ENCODE data around the gene RFTN1.

RFTN1 gene

GRCh38 chr3:16427103-16427965, 86.2 kb downstream of the RFTN1 start:
- DNase-seq, result no peak

- no peak for DNase-seq
Observed at GRCh38 chr3:16426665-16427064, 86.8 kb downstream of the RFTN1 start.

DNA sequence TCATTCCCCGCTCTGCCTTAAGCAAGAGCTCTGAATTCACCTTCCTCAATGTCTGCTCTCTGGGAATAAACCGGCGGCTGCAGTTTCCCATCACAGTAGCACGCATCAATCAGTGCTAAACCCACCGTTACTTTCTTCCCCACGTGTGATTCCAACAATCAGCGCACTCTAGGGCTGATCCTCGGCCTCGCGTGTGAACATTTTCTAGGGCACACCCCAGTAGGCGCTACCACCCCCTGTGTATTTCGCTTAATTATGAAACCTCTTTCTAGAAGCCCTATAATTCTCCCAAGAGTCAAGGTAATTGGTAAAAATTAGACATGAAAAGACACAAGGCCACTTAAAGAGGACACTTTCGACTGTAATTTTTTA, 87.5 kb downstream of the RFTN1 start:
- no peak for DNase-seq

- DNase-seq, result no peak
Observed at GRCh38 chr3:16425398-16426028, 88.0 kb downstream of the RFTN1 start.

DNA sequence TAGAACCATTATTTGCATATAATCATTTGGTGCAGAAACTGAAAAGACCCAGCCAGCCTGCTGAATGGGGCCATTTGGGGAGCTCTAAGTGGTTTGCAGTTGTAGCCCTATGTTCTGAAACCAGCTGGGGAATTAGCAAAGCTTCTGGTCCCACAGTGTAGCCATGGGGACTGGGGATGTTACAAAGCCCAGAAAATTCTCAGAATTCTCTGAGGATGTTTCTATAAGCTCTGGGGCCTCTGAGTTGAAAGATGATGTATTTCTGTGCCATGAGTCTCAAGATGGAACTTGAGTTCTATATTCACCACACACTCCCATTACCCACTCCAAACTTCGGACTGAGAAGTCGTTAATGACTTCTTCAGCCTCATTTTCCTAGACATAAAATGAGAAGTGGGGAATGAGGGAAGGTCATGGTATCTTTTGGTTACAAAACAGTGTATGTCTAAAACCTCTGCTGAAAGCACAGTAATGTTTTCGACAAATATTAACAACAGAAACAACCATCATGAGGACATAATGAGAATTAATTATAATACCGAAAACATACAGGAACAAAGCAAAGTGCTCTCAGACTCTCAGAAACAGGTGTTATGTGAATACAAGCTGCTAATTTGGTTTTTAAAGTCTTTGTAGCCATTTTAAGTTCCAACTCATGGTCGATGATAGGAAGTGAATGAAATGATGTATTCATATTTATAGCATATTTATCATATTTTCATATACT, 89.4 kb downstream of the RFTN1 start:
- no peak for DNase-seq

DNA sequence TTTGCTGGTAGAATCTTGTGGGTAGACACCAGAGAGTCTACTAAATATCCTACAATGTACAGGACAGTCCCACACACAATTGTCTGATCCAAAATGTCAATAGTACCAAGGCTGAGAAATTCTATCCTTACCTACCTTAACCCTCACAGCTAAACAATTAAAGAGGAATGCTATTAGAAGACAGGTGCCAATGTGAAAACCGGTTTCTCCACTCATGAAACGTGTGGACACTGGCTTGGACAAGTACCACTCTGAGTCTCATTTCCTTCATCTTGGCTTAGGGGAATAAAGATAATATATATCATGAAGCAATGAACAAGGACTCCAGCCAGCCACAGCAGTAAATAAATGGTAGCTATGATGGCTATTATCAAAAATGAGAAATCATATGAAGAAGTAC, 90.2 kb downstream of the RFTN1 start:
- DNase-seq, result peak; percentile 57

DNA sequence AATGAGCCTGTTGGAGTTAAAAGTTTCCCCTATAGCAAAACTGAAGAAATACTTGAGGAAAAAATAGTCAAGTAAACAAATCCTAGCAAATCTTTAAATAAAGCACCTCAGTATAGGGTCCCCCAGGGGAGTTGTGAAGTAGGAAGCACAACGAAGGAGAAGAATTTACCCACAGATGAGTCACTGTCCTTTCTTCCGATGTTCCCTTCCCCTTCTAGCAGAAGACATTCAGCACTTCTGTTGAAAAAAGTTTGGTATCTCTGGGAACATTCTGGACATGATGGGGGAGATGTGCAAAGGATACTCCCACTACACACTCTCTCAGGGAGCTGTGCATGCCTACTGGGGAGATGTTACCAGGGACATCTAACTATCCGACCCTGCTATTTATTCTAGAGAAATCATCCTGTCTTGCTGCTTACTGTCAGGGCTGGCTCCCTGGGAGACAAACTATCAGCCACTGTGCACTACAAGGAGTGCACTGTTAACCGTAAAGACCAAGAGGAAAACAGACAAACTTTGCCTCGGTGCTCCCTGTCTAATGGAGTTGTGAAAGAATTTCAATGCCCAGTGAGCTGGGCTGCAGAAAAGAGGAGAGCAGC, 93.8 kb downstream of the RFTN1 start:
- DNase-seq, result no peak

DNA sequence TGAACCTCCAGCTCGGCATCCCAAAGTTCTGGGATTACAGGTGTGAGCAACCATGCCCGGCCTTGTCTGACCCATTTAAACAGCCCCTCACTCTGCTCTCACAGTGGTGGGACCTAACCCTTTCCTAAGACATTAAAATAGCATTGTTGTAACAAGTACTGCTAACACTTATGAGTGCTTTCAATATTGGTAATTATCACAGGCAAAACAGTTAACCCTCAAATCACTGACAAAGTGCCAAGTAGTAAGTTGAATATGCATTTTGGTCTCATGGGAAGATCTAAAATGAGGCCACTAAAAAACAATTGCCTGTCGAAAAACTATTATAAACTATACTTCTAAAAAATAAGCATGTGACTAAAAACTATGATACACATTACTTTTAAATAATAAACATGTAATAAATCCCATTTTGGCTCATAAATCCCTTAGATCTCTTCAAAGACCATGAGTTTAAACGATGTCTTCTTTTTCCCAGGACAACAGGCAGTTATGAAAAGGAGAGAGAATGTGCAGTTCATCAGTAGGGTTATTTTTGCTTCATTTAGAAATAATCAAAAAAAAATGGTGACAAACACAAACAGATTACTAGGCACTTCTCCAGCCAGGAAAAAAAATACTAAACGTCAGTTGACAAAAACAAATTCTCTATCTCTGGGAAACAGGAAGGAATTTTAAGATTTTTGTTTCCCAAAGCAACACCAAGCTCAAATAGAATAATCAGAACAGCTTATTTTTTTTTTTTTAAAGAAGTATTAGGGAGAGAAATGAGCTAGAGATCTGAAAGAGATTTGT, 95.4 kb downstream of the RFTN1 start:
- DNase-seq, result no peak

GRCh38 chr3:16415911-16416476, 97.5 kb downstream of the RFTN1 start:
- DNase-seq, result no peak

DNA sequence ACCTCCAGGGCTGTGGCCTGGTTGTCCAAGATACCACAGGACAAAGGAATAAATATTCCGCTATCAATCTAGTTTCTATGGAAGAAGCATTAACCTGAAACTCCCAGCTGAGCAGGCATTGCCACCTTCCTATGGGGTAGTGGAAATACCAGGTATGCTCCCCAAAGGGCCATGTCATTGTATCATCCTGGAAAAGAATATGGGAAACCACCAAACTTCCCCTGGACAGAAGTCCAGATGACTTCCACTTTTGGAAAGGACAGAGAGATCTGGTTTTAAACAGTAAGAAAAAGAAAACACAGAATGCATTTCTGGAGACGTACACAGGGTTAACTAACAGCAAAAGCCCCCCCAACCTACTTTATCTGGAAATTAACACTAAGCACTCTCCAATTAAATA, 100.2 kb downstream of the RFTN1 start:
- DNase-seq, result no peak

GRCh38 chr3:16412192-16412800, 101.2 kb downstream of the RFTN1 start:
- no peak for DNase-seq

DNA sequence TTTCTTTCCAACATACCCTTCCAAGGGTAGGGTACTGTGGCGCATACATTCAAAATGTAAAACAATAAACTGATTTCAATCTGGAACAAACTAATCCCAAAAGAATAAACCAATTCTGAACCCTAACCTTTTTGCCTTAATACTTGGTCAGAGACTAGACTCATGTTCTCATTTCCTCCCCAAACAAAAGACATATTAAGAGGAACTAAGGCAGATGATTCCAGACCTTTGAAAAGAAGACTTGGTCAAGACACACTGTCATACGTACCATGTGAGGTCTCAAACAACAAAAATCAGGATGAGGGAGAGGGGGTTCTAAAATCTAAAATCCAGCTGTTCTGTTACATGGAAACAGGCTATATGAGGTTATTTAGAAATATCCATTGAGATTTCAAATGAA, 102.1 kb downstream of the RFTN1 start:
- DNase-seq, result no peak

DNA sequence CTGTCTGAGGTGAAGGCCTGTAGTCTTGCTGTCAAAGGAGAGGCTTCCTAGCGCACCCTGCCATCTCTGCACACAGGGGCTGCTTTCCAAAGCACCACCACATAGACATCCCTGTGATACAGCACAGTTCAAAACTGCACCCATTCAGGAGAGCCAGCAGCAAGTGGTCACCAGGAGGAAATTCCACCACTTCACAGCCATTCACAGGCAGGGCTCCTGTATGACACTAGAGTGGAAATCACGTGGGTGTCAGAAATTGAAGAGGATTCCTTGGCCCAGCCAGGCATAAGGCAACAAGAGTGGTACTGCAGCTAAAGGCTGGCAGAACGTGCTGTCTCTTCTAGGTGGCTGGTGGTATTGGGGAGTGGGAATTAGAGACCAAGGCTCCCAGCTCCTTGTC, 102.8 kb downstream of the RFTN1 start:
- DNase-seq, result no peak

- DNase-seq, result no peak
Observed at GRCh38 chr3:16409032-16409431, 104.5 kb downstream of the RFTN1 start.

GRCh38 chr3:16407366-16407765, 106.1 kb downstream of the RFTN1 start:
- no peak for DNase-seq

DNA sequence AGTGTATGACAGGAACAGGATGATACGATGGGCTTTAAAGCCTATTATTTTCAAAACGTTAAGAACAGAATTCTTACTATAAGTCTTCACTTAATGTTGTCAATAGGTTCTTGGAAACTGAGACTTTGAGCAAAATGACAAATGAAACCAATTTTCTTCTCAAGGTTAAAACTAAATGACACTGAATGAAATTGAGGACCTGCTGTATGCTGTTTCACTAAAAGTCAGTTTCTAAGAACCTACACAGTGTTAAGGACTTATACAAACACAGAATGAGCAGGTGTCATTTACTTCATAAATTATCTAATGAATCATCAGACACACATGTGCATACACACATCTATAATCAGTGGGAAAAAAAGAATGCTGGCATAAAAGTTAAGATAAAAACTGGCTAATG, 106.9 kb downstream of the RFTN1 start:
- DNase-seq, result no peak

DNA sequence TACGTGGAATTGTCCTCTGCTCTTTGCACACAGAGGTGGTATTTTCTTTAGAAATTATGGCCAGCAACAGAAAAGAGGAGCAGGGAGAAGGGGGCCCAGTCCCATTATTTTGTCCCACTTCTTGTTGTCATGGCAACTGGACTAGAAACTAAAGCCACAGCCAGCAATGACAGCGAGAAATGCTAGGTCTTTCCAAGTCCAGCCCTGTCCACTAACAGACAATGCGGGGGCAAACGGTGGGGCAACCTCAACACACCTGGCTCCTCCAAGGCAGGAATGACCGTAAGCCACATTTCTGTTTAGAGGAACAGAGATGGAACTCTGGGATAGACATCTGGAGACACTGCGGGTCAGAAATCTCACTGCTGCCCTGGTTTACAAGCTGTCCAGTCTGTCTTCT, 107.3 kb downstream of the RFTN1 start:
- no peak for DNase-seq

GRCh38 chr3:16404349-16404895, 109.1 kb downstream of the RFTN1 start:
- no peak for DNase-seq

DNA sequence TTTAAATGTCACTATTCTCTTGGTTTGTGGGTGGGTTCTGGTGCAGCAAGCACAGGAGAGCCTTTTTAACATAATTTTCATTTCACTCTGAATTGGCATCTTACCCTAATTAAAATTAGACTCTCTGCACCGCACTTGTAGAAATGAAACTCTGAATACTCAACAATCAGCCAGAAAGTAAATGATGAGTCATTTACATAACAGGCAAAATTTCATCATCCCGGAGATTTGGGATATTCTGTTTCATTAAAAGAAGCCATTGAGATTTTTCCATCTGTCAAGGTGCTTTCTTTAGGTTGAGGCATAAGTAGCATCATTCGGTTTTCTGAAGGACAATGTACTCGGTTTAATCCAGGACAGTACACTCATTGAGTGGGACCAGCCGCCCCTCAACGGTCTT, 111.0 kb downstream of the RFTN1 start:
- no peak for DNase-seq

DNA sequence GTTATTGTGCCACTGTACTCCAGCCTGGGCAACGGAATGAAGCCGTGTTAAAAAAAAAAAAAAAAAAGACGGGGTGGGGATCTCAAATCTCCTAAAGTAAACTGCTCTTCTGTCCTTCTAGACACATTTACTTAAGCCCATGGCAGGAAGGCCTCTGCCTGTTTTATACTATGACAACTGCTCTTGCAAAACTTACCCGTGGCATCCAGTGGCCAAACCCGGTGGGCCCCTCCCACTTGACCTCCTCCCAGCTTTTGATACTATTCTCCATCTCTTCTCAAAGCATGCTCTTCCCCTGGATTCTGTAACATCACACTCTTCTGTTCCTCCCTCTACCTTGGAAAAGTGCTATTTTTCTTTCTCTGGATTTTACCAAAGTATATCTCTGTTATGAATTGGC, 112.2 kb downstream of the RFTN1 start:
- no peak for DNase-seq

DNA sequence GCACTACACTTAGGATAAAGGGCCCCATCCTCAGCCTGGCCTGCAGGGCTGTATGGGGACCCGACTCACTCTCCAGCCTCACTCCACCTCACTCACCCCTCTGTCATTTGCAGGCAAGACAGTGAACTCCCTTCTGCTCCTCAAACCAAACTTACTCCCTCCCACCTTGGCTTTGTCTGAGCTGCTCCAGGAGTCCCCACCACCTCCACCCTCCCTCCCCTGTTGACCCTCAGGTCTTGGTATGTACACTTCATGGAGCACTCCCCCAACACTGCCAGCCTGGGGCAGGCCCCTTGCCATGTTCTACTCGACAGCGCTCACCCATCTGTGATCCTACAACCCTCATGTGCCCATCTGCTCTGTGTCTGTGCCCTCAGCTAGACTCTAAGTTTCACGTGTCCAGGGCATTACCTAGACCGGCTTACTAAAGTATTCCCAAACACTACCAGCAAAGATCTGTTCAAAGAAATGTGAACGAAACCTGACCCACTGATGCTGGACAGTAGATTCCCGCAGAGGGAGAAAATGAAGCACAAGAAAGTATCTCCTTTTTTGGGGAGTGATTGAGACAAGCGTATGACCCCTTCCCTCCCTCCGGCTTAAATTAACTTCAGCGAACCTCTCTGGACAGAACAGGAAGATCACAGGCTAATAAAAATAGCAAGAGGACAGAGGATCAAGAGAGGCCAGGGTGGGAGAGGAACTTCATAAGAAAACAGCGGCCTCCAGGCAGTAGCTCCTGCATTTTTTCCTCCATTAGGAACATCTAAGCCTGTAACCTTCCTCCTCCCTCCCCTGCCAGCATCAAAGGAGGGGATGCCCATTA, 113.2 kb downstream of the RFTN1 start:
- DNase-seq, result no peak

All from NCI-H748 treated with DMSO at 0.1 percent for 48 hours (cell line).